Measurements from ENCODE around the gene CBX2.

GRCh38 chr17:79808763-79809529 lies 31.0 kb downstream of the CBX2 start:
- TF ChIP-seq GATA3 (IDR thresholded peaks at IDR 0.05; ENCODE audit: low read depth, low read length) (no peak), GATA2 (IDR thresholded peaks at IDR 0.05; ENCODE audit: low read depth, low read length) (no peak)
